K562 (cell line): Measurements from ENCODE around the gene HTR4. TPM values are rescaled to one million over a fixed set of nuclear protein-coding genes. Genes with fewer than 3 reads are reported as not detected.

Experiments used
- ATAC-seq: fragments of 200-7000 bp; cut with Tn5 transposase; 3 replicates; pipeline ENCODE4 v1.9.1; 2020; ENCODE audit warnings: moderate library complexity
- BruUV-seq: library from RNA; stranded (reverse); fragments of 400-500 nt; replicated peaks from 2 replicates; lab custom pipeline; 2021; lab: Mats Ljungman, UMichigan
- CTCF ChIA-PET: fragments of 300-600 bp; formaldehyde crosslinking; extraction: SDS; loops from one replicate; lab custom pipeline; 2021; ENCODE audit warnings: low intra/inter-chr PET ratio; lab: Yijun Ruan, JAX
- POLR2A ChIA-PET: fragments of 300-600, 350-650 bp; sonication (Branson Sonifier 250); formaldehyde crosslinking; extraction: SDS; loops from one replicate; lab custom pipeline; 2021; ENCODE audit warnings: antibody characterized with exemption, inconsistent platforms; lab: Yijun Ruan, JAX
- DNase-seq, 4 experiments: peaks; one replicate each; pipeline versions ENCODE4 v3.0.0 to v3.0.0-alpha.2; 2011 to 2018; ENCODE audit warnings: low spot score in 3 of 4, mixed read lengths in 3 of 4; ENCODE audit errors: extremely low read depth in 1 of 4
- FAIRE-seq: peaks from 2 replicates; lab custom pipeline; 2011; peaks lifted over from hg19 to GRCh38; lab: Jason Lieb, UNC
- H2AFZ ChIP-seq: 2 replicates; pipeline ENCODE4 v1.6.0; 2011; ENCODE audit warnings: low read depth, low read length, control low read depth, inconsistent platforms
- H3K27ac ChIP-seq: fragments of 200-600 bp; 3 replicates; pipeline ENCODE4 v1.8.0; 2011; ENCODE audit warnings: low read depth, mild to moderate bottlenecking, control low read depth, inconsistent platforms, low read length, moderate library complexity, mixed read lengths; ENCODE audit errors: extremely low read depth
- H3K27me3 ChIP-seq, 2 experiments: fragments of 300-600 bp in 1 of 2; 2 replicates in 1 of 2; 3 replicates in 1 of 2; pipeline versions ENCODE4 v1.6.0 to v1.8.0; 2011; ENCODE audit warnings: inconsistent platforms in 2 of 2, low read length in 2 of 2, mild to moderate bottlenecking in 1 of 2, mixed read lengths in 1 of 2, moderate library complexity in 1 of 2; ENCODE audit not compliant: control insufficient read depth in 2 of 2, insufficient read depth in 2 of 2
- H3K36me3 ChIP-seq: fragments of 300-600 bp; 3 replicates; pipeline ENCODE4 v1.8.0; 2011; ENCODE audit warnings: mild to moderate bottlenecking, low read length, inconsistent platforms; ENCODE audit not compliant: control insufficient read depth, insufficient read depth
- H3K4me1 ChIP-seq, 2 experiments: fragments of 200-600 bp in 1 of 2; replicated peaks in 1 of 2; 2 replicates in 1 of 2; 3 replicates in 1 of 2; pipeline versions ENCODE4 v1.5.1 to v1.8.0; 2011; ENCODE audit warnings: inconsistent platforms in 2 of 2, low read length in 2 of 2, mild to moderate bottlenecking in 1 of 2, mixed read lengths in 1 of 2, moderate library complexity in 1 of 2; ENCODE audit not compliant: control insufficient read depth in 2 of 2, insufficient read depth in 2 of 2
- H3K4me2 ChIP-seq: 2 replicates; pipeline ENCODE4 v1.6.1; 2011; ENCODE audit warnings: low read length, control low read depth, inconsistent platforms, mixed read lengths; ENCODE audit not compliant: insufficient read depth
- H3K4me3 ChIP-seq: fragments of 200-600 bp; sonication (generic), shearing (Covaris generic); 2 replicates; pipeline ENCODE4 v1.5.1; 2016; ENCODE audit warnings: control low read depth, inconsistent platforms
- H3K79me2 ChIP-seq: fragments of 200-600 bp; 3 replicates; pipeline ENCODE4 v1.8.0; 2011; ENCODE audit warnings: low read length, inconsistent platforms; ENCODE audit not compliant: control insufficient read depth, insufficient read depth
- H3K9ac ChIP-seq, 2 experiments: 2 replicates each; pipeline versions ENCODE4 v1.6.0 to v1.6.1; 2011; ENCODE audit warnings: low read depth in 2 of 2, low read length in 2 of 2, control low read depth in 1 of 2, inconsistent platforms in 1 of 2, mild to moderate bottlenecking in 1 of 2, mixed read lengths in 1 of 2; ENCODE audit not compliant: insufficient read depth in 1 of 2
- H3K9me1 ChIP-seq: one replicate; pipeline ENCODE4 v1.6.0; 2011; ENCODE audit warnings: inconsistent platforms, mild to moderate bottlenecking, low read length, moderate library complexity; ENCODE audit not compliant: control insufficient read depth, insufficient read depth
- H3K9me3 ChIP-seq: replicated peaks from 2 replicates; pipeline ENCODE4 v1.5.1; 2011; ENCODE audit warnings: low read depth, low read length, inconsistent platforms; ENCODE audit not compliant: control insufficient read depth, insufficient read depth
- H4K20me1 ChIP-seq: replicated peaks from 2 replicates; pipeline ENCODE4 v1.6.1; 2011; ENCODE audit warnings: low read length, inconsistent platforms, mixed read lengths; ENCODE audit not compliant: control insufficient read depth, insufficient read depth
- FOXA1 ChIP-seq: fragments of 450-650 bp; IDR thresholded peaks from 2 replicates; pipeline ENCODE4 v1.6.1; 2016; ENCODE audit warnings: mild to moderate bottlenecking, borderline replicate concordance
- HNRNPL ChIP-seq: fragments of 200-400 bp; formaldehyde crosslinking; IDR thresholded peaks from 2 replicates; pipeline ENCODE4 v1.6.1; 2017; ENCODE audit warnings: low read depth, mild to moderate bottlenecking, low read length
- JUN ChIP-seq, 2 experiments: sonication (generic) in 1 of 2; formaldehyde crosslinking in 1 of 2; IDR thresholded peaks; 2 replicates each; pipeline versions ENCODE4 v1.6.1 to v1.8.0; 2012 to 2022; ENCODE audit warnings: borderline replicate concordance in 2 of 2, mild to moderate bottlenecking in 2 of 2, improper control_type of control experiment in 1 of 2, low read depth in 1 of 2, low read length in 1 of 2, missing genetic modification reagents in 1 of 2
- KDM1A ChIP-seq, 2 experiments: fragments of 450-650 bp; IDR thresholded peaks; 2 replicates each; pipeline ENCODE4 v1.6.1; 2016; ENCODE audit warnings: mild to moderate bottlenecking in 2 of 2
- MCM2 ChIP-seq: fragments of 450-650 bp; IDR thresholded peaks from 2 replicates; pipeline ENCODE4 v1.6.1; 2017; ENCODE audit warnings: low read depth, mild to moderate bottlenecking
- RBFOX2 ChIP-seq: fragments of 200-400 bp; formaldehyde crosslinking; IDR thresholded peaks from 2 replicates; pipeline ENCODE4 v1.6.1; 2017; ENCODE audit warnings: low read depth, mild to moderate bottlenecking, low read length, moderate library complexity
- SPI1 ChIP-seq: IDR thresholded peaks from 2 replicates; pipeline ENCODE4 v1.6.1; 2011; ENCODE audit warnings: low read depth, low read length, control low read depth, borderline replicate concordance
- TAL1 ChIP-seq: fragments of 450-650 bp; IDR thresholded peaks from 2 replicates; pipeline ENCODE4 v1.6.1; 2016; ENCODE audit warnings: mild to moderate bottlenecking
- THRAP3 ChIP-seq: fragments of 450-650 bp; IDR thresholded peaks from 2 replicates; pipeline ENCODE4 v1.6.1; 2016; ENCODE audit warnings: mild to moderate bottlenecking, inconsistent platforms, borderline replicate concordance
- ZNF143 ChIP-seq: sonication (generic); formaldehyde crosslinking; IDR thresholded peaks from 2 replicates; pipeline ENCODE4 v1.9.0; 2022; ENCODE audit warnings: mild to moderate bottlenecking, missing genetic modification reagents
- ZNF24 ChIP-seq: fragments of 450-650 bp; IDR thresholded peaks from 2 replicates; pipeline ENCODE4 v1.6.1; 2016
- WGBS: fragments of 100-300 bp; shearing (Covaris generic); methylation state at CpG from one replicate; pipeline ENCODE4 v1.1.6; 2016; ENCODE audit warnings: low coverage, mixed read lengths; ENCODE audit not compliant: insufficient coverage; ENCODE audit errors: missing lambda C conversion rate; 5-methylcytosine and 5-hydroxymethylcytosine counted together
- in situ Hi-C: fragments of 300-500 bp; cut with MboI; formaldehyde crosslinking; loops from 4 replicates; pipeline ENCODE4 v1.15.0; 2018; ENCODE audit warnings: inconsistent platforms, mixed read lengths
- intact Hi-C: fragments of 100-400 bp; cut with micrococcal nuclease; formaldehyde crosslinking; loops from 2 replicates; pipeline ENCODE4 v1.14.2; 2022
- polyA plus RNA-seq, 8 experiments: library from polyadenylated mRNA; depleted of rRNA in 4 of 8; stranded (reverse) in 5 of 8; unstranded in 3 of 8; fragments of >200 nt; fragmentation: Nextera tagmentation in 2 of 8; fragmentation: Illumina TruSeq in 1 of 8; extraction: Ambion mirVana in 2 of 8; extraction: Trizol in 1 of 8; gene quantifications; 2 replicates each; pipeline versions ENCODE4 v1.2.1 to v1.2.3, GENCODE V29; 2011 to 2014; ENCODE audit warnings: inconsistent platforms in 1 of 8, missing spikeins in 1 of 8
- total RNA-seq, 7 experiments: library from RNA; depleted of rRNA in 6 of 7; stranded (reverse); fragments of >200 nt in 6 of 7; fragmentation: Illumina TruSeq in 2 of 7; extraction: Trizol in 2 of 7; gene quantifications; 2 replicates each; pipeline versions ENCODE4 v1.2.1 to v1.2.3, GENCODE V29; 2011 to 2021; ENCODE audit warnings: low replicate concordance in 1 of 7
- TF ChIP-seq, protein P1 (sequence below): sonication (generic); formaldehyde crosslinking; IDR thresholded peaks from 2 replicates; pipeline ENCODE4 v1.8.0; 2022; ENCODE audit warnings: missing genetic modification reagents, mild to moderate bottlenecking, moderate library complexity, borderline replicate concordance
- TF ChIP-seq, protein P2 (sequence below): sonication (generic); IDR thresholded peaks from 2 replicates; pipeline ENCODE4 v1.6.1; 2016
- TF ChIP-seq, protein P3 (sequence below): fragments of 450-650 bp; IDR thresholded peaks from 2 replicates; pipeline ENCODE4 v1.6.1; 2016

HTR4 gene
- total and polyA plus RNA-seq, 9 of the 15 experiments (the other 6 are each of a cell fraction or from before 2014, with no cell fraction given): 0.13 TPM; not detected in 8

GRCh38 chr5:148443241-148443640, 211.1 kb downstream of the HTR4 start:
- in situ Hi-C loops: loop anchor here (25.0 kb wide), 2 partner anchors 594 to 819 kb away; partner anchors contain the start of gene AFAP1L1

GRCh38 chr5:148438933-148439332, 215.4 kb downstream of the HTR4 start:
- H3K27me3 ChIP-seq: no peaks in the 10 kb centered on the region
- intact Hi-C loops: no loop called here
- no peaks in the 10 kb centered on the region for H3K79me2 ChIP-seq
- no peaks in the 10 kb centered on the region for H3K4me1 ChIP-seq
- FAIRE-seq (no peak), DNase-seq (no peak), ATAC-seq (no peak)
- in situ Hi-C loops: loop anchor here (5.0 to 25.0 kb wide), 3 partner anchors 37 to 823 kb away; partner anchors contain the start of gene AFAP1L1
- no peak overlapping the region for H3K9ac ChIP-seq
- no peak overlapping the region for H3K4me3 ChIP-seq
- 93% methylated on average over 2 of the region's 2 CpGs for WGBS
- H3K4me2 ChIP-seq: no peak overlapping the region
- no peak overlapping the region for H2AFZ ChIP-seq
- H3K9me1 ChIP-seq: no peaks in the 10 kb centered on the region
- H3K9me3 ChIP-seq: no peaks in the 10 kb centered on the region
- BruUV-seq: no TSS peak
- H3K36me3 ChIP-seq: peaks cover 47% of the 10 kb centered on the region; the same call in 2 of the 3 replicates
- ChIA-PET CTCF (no interaction called here), POLR2A (no interaction called here)
- no peaks in the 10 kb centered on the region for H4K20me1 ChIP-seq
- H3K27ac ChIP-seq: no peak overlapping the region
- TF ChIP-seq JUN (IDR thresholded peaks at IDR 0.05; ENCODE audit: borderline replicate concordance, low read depth, low read length) (no peak), JUN (CRISPR knock-in tag; IDR thresholded peaks at IDR 0.05; ENCODE audit: borderline replicate concordance) (no peak), HNRNPL (no peak), KDM1A (IDR thresholded peaks at IDR 0.05) (no peak), TAL1 (no peak), MCM2 (no peak), RBFOX2 (no peak)
- TF ChIP-seq, protein P1, sequence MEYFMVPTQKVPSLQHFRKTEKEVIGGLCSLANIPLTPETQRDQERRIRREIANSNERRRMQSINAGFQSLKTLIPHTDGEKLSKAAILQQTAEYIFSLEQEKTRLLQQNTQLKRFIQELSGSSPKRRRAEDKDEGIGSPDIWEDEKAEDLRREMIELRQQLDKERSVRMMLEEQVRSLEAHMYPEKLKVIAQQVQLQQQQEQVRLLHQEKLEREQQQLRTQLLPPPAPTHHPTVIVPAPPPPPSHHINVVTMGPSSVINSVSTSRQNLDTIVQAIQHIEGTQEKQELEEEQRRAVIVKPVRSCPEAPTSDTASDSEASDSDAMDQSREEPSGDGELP (CRISPR knock-in tag): no peak
- TF ChIP-seq, protein P2, sequence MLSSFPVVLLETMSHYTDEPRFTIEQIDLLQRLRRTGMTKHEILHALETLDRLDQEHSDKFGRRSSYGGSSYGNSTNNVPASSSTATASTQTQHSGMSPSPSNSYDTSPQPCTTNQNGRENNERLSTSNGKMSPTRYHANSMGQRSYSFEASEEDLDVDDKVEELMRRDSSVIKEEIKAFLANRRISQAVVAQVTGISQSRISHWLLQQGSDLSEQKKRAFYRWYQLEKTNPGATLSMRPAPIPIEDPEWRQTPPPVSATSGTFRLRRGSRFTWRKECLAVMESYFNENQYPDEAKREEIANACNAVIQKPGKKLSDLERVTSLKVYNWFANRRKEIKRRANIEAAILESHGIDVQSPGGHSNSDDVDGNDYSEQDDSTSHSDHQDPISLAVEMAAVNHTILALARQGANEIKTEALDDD: no peak
- TF ChIP-seq, protein P3, sequence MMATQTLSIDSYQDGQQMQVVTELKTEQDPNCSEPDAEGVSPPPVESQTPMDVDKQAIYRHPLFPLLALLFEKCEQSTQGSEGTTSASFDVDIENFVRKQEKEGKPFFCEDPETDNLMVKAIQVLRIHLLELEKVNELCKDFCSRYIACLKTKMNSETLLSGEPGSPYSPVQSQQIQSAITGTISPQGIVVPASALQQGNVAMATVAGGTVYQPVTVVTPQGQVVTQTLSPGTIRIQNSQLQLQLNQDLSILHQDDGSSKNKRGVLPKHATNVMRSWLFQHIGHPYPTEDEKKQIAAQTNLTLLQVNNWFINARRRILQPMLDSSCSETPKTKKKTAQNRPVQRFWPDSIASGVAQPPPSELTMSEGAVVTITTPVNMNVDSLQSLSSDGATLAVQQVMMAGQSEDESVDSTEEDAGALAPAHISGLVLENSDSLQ: no peak

More at GRCh38 chr5:148443241-148443640, 211.1 kb downstream of the HTR4 start:
- Histone ChIP-seq H3K4me2 (no peak overlapping the region), H3K9me3 (no peaks in the 10 kb centered on the region), H2AFZ (no peak overlapping the region), H3K36me3 (peaks cover 36% of the 10 kb centered on the region; the same call in 1 of the 3 replicates), H3K4me3 (no peak overlapping the region), H3K27me3 (no peaks in the 10 kb centered on the region), H3K9me1 (no peaks in the 10 kb centered on the region), H3K79me2 (no peaks in the 10 kb centered on the region), H3K4me1 (no peaks in the 10 kb centered on the region), H4K20me1 (no peaks in the 10 kb centered on the region), H3K27ac (no peak overlapping the region), H3K9ac (no peak overlapping the region)
- ATAC-seq (0 out of 3 replicates have a peak, but pooled peaks have one; percentile 19), DNase-seq (no peak), FAIRE-seq (peak; percentile 15)
- BruUV-seq: no TSS peak
- TF ChIP-seq ZNF24 (no peak), THRAP3 (no peak), FOXA1 (no peak), ZNF143 (CRISPR knock-in tag) (no peak), SPI1 (no peak)
- POLR2A ChIA-PET: interaction anchor here (1.6 kb wide), 1 partner anchor 288 kb away, joined by 6 read pairs; no protein-coding TSS in a partner anchor
- CTCF ChIA-PET: interaction anchor here (0.8 to 3.5 kb wide), 7 partner anchors 13 to 826 kb away, joined by 3 to 84 read pairs (median 7); no protein-coding TSS in a partner anchor
- 31% methylated on average over 1 of the region's 1 CpG for WGBS
- intact Hi-C loops: loop anchor here (5.0 to 10.0 kb wide), 2 partner anchors 496 to 588 kb away; no protein-coding TSS in a partner anchor
